HepG2 (cell line): ENCODE data around the gene TBC1D1. TPM values are rescaled to one million over a fixed set of nuclear protein-coding genes. Genes with fewer than 3 reads are reported as not detected.
A peak's percentile ranks its signal among the peaks of the same experiment; 100 is the strongest.

ENCODE experiments used
- ATM ChIP-seq: fragments of 450-650 bp; IDR thresholded peaks from 2 replicates; pipeline ENCODE4 v1.7.1; 2017; ENCODE audit warnings: mild to moderate bottlenecking, borderline replicate concordance
- EEA1 ChIP-seq: sonication (generic); formaldehyde crosslinking; IDR thresholded peaks from 2 replicates; pipeline ENCODE4 v1.5.1; 2020; ENCODE audit warnings: mild to moderate bottlenecking, missing genetic modification reagents, borderline replicate concordance
- FOXA1 ChIP-seq, 2 experiments: fragments of 450-650 bp in 1 of 2; sonication (generic) in 1 of 2; formaldehyde crosslinking in 1 of 2; IDR thresholded peaks; 2 replicates each; pipeline versions ENCODE4 v1.4.0 to v1.6.1; 2016 to 2020; ENCODE audit warnings: missing genetic modification reagents in 1 of 2
- HOMEZ ChIP-seq: IDR thresholded peaks from 2 replicates; pipeline ENCODE4 v1.6.1; 2016; ENCODE audit warnings: low read depth
- HOXA3 ChIP-seq: sonication (generic); formaldehyde crosslinking; IDR thresholded peaks from 2 replicates; pipeline ENCODE4 v1.5.0; 2020; ENCODE audit warnings: missing genetic modification reagents
- KLF13 ChIP-seq: sonication (generic); formaldehyde crosslinking; IDR thresholded peaks from 2 replicates; pipeline ENCODE4 v1.4.0; 2020; ENCODE audit warnings: mild to moderate bottlenecking, missing genetic modification reagents
- MAFF ChIP-seq: IDR thresholded peaks from 2 replicates; pipeline ENCODE4 v1.6.1; 2011; ENCODE audit warnings: low read depth, low read length, improper control_type of control experiment
- MBNL3 ChIP-seq: fragments of 250-450 bp; sonication (Bioruptor Pico); conservative IDR thresholded peaks from 2 replicates; pipeline ENCODE4 v1.8.0; 2022; ENCODE audit warnings: mild to moderate bottlenecking, inconsistent platforms
- MTA3 ChIP-seq: sonication (generic); formaldehyde crosslinking; IDR thresholded peaks from 2 replicates; pipeline ENCODE4 v1.4.0; 2020; ENCODE audit warnings: missing genetic modification reagents
- MYNN ChIP-seq: sonication (generic); formaldehyde crosslinking; IDR thresholded peaks from 2 replicates; pipeline ENCODE4 v1.4.0; 2020; ENCODE audit warnings: mild to moderate bottlenecking, low read depth, missing genetic modification reagents
- NFKB2 ChIP-seq: sonication (generic); formaldehyde crosslinking; IDR thresholded peaks from 2 replicates; pipeline ENCODE4 v1.4.0; 2020; ENCODE audit warnings: missing genetic modification reagents, borderline replicate concordance
- RARA ChIP-seq: IDR thresholded peaks from 2 replicates; pipeline ENCODE4 v1.6.1; 2016; ENCODE audit warnings: missing genetic modification reagents, missing compliant biosample characterization
- RFX3 ChIP-seq: IDR thresholded peaks from 2 replicates; pipeline ENCODE4 v1.6.1; 2016; ENCODE audit warnings: missing biosample characterization, missing genetic modification reagents
- RFX5 ChIP-seq: IDR thresholded peaks from 2 replicates; pipeline ENCODE4 v1.6.1; 2011; ENCODE audit warnings: low read depth, low read length, improper control_type of control experiment
- SNAPC5 ChIP-seq: sonication (generic); formaldehyde crosslinking; IDR thresholded peaks from 2 replicates; pipeline ENCODE4 v1.8.1; 2023; ENCODE audit warnings: mild to moderate bottlenecking, missing genetic modification reagents, borderline replicate concordance
- ZBTB44 ChIP-seq: sonication (generic); formaldehyde crosslinking; IDR thresholded peaks from 2 replicates; pipeline ENCODE4 v1.4.0; 2020; ENCODE audit warnings: missing genetic modification reagents
- ZKSCAN8 ChIP-seq: IDR thresholded peaks from 2 replicates; pipeline ENCODE4 v1.6.1; 2016; ENCODE audit warnings: borderline replicate concordance, missing genetic modification reagents, missing compliant biosample characterization
- ZMYM2 ChIP-seq: sonication (generic); formaldehyde crosslinking; IDR thresholded peaks from 2 replicates; pipeline ENCODE4 v1.8.0; 2022; ENCODE audit warnings: mild to moderate bottlenecking, missing genetic modification reagents
- ZNF264 ChIP-seq: sonication (generic); formaldehyde crosslinking; IDR thresholded peaks from 2 replicates; pipeline ENCODE4 v1.4.0; 2020; ENCODE audit warnings: missing genetic modification reagents
- ZNF564 ChIP-seq: sonication (generic); formaldehyde crosslinking; IDR thresholded peaks from 2 replicates; pipeline ENCODE4 v1.8.1; 2023; ENCODE audit warnings: mild to moderate bottlenecking, missing genetic modification reagents
- ZNF616 ChIP-seq: sonication (generic); formaldehyde crosslinking; IDR thresholded peaks from 2 replicates; pipeline ENCODE4 v1.5.0; 2020; ENCODE audit warnings: low read depth, mild to moderate bottlenecking, missing genetic modification reagents
- ZNF619 ChIP-seq: sonication (generic); formaldehyde crosslinking; IDR thresholded peaks from 2 replicates; pipeline ENCODE4 v1.4.0; 2020; ENCODE audit warnings: mild to moderate bottlenecking, missing genetic modification reagents
- ZNF777 ChIP-seq: sonication (generic); formaldehyde crosslinking; IDR thresholded peaks from 2 replicates; pipeline ENCODE4 v1.4.0; 2020; ENCODE audit warnings: missing genetic modification reagents
- ZSCAN5A ChIP-seq: sonication (generic); formaldehyde crosslinking; IDR thresholded peaks from 2 replicates; pipeline ENCODE4 v1.8.0; 2022; ENCODE audit warnings: mild to moderate bottlenecking, missing genetic modification reagents, borderline replicate concordance
- polyA plus RNA-seq, 8 experiments: library from polyadenylated mRNA; depleted of rRNA in 3 of 8; stranded (reverse) in 7 of 8; unstranded in 1 of 8; fragments of >200 nt; fragmentation: Illumina TruSeq in 4 of 8; extraction: Trizol in 4 of 8; gene quantifications; 2 replicates each; pipeline versions ENCODE4 v1.2.1 to v1.2.3, GENCODE V29; 2011 to 2016; ENCODE audit warnings: low read depth in 4 of 8, missing spikeins in 1 of 8, mixed read lengths in 1 of 8; ENCODE audit not compliant: insufficient read depth in 1 of 8
- total RNA-seq, 5 experiments: library from RNA; depleted of rRNA; stranded (reverse); fragments of >200 nt; fragmentation: Illumina TruSeq; extraction: Trizol; gene quantifications; 2 replicates each; pipeline ENCODE4 v1.2.3, GENCODE V29; 2016; ENCODE audit warnings: low read depth in 1 of 5
- TF ChIP-seq, protein P1 (sequence below): sonication (generic); formaldehyde crosslinking; IDR thresholded peaks from 2 replicates; pipeline ENCODE4 v1.5.1; 2020; ENCODE audit warnings: missing genetic modification reagents, mild to moderate bottlenecking, borderline replicate concordance

Gene TBC1D1
- total and polyA plus RNA-seq, 2 of the 13 experiments (the other 11 are each of a cell fraction or from before 2014, with no cell fraction given) = 37.3 to 62.8 TPM

DNA sequence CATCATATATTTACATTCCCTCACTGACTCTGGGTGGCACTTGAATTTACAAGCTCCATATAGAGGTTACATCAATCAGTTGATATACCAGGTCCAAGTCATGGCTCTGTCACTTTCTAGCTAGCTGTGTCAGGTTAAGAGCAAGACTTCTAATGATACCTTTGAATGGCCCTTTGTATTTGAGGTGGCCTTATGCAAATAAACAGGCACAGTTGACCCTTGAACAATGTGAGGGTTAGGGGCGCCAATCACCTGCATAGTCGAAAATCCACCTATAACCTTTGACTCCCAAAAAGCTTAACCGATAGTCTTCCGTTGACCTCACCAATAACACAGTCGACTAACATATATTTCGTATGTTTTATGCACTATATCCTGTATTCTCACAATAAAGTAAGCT lies 68.0 kb downstream of the TBC1D1 start (continued):
- TF ChIP-seq HOMEZ (CRISPR knock-in tag) (0 out of 2 replicates have a peak, but pooled peaks have one; percentile 34), ZNF264 (CRISPR knock-in tag) (0 out of 2 replicates have a peak, but pooled peaks have one; percentile 63), ZNF616 (CRISPR knock-in tag) (no peak), ZBTB44 (CRISPR knock-in tag) (no peak), RFX3 (CRISPR knock-in tag) (no peak), KLF13 (CRISPR knock-in tag) (no peak), ZSCAN5A (CRISPR knock-in tag) (no peak), ZKSCAN8 (CRISPR knock-in tag) (no peak), EEA1 (CRISPR knock-in tag) (no peak), MBNL3 (CRISPR knock-in tag) (no peak), ZMYM2 (CRISPR knock-in tag) (no peak), FOXA1 (IDR thresholded peaks at IDR 0.05) (no peak), FOXA1 (CRISPR knock-in tag; IDR thresholded peaks at IDR 0.05) (0 out of 2 replicates have a peak, but pooled peaks have one; percentile 36), ZNF777 (CRISPR knock-in tag) (no peak), ATM (no peak), SNAPC5 (CRISPR knock-in tag) (no peak), MTA3 (CRISPR knock-in tag) (no peak), NFKB2 (CRISPR knock-in tag) (no peak), RARA (peak; percentile 72), RFX5 (no peak), ZNF564 (CRISPR knock-in tag) (no peak), MYNN (CRISPR knock-in tag) (no peak), MAFF (no peak), HOXA3 (CRISPR knock-in tag) (peak; percentile 33; the same call in 1 of the 2 replicates), ZNF619 (CRISPR knock-in tag) (no peak)
- TF ChIP-seq, protein P1, sequence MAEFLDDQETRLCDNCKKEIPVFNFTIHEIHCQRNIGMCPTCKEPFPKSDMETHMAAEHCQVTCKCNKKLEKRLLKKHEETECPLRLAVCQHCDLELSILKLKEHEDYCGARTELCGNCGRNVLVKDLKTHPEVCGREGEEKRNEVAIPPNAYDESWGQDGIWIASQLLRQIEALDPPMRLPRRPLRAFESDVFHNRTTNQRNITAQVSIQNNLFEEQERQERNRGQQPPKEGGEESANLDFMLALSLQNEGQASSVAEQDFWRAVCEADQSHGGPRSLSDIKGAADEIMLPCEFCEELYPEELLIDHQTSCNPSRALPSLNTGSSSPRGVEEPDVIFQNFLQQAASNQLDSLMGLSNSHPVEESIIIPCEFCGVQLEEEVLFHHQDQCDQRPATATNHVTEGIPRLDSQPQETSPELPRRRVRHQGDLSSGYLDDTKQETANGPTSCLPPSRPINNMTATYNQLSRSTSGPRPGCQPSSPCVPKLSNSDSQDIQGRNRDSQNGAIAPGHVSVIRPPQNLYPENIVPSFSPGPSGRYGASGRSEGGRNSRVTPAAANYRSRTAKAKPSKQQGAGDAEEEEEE (CRISPR knock-in tag) = no peak
